AG10803 (cell line): ENCODE results near the gene FOXP1.

ENCODE experiments used
- DNase-seq: peaks from one replicate; pipeline ENCODE4 v3.0.0; 2010; ENCODE audit warnings: low read depth
- H3K4me3 ChIP-seq: 2 replicates; pipeline ENCODE4 v1.5.1; 2011; ENCODE audit warnings: mild to moderate bottlenecking, low read length, control low read depth
- TF ChIP-seq, protein P1 (sequence below): conservative IDR thresholded peaks from 2 replicates; pipeline ENCODE4 v1.5.1; 2011; ENCODE audit warnings: mild to moderate bottlenecking, low read length, control low read depth, inconsistent platforms

The FOXP1 gene

DNA sequence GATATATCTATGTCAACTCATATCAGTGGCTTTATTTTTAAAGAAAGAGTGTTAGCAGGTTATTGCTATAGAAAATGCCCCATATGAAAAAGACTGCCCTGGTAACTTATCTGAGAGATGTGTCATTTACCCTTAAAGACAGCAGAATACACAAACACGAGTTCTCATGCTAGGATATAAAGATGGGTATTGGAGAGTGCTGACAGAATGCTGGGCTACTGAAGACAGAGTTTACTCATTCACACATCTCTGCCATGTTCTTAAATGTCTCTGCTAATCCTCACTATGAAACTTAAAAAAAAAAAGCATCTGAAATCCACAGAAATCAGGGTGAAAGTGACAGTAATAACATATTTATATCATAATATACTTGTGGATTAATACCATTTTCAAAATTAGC is 126.7 kb downstream of the FOXP1 start:
- no peak for DNase-seq
- no peak overlapping the region for H3K4me3 ChIP-seq
- TF ChIP-seq, protein P1, sequence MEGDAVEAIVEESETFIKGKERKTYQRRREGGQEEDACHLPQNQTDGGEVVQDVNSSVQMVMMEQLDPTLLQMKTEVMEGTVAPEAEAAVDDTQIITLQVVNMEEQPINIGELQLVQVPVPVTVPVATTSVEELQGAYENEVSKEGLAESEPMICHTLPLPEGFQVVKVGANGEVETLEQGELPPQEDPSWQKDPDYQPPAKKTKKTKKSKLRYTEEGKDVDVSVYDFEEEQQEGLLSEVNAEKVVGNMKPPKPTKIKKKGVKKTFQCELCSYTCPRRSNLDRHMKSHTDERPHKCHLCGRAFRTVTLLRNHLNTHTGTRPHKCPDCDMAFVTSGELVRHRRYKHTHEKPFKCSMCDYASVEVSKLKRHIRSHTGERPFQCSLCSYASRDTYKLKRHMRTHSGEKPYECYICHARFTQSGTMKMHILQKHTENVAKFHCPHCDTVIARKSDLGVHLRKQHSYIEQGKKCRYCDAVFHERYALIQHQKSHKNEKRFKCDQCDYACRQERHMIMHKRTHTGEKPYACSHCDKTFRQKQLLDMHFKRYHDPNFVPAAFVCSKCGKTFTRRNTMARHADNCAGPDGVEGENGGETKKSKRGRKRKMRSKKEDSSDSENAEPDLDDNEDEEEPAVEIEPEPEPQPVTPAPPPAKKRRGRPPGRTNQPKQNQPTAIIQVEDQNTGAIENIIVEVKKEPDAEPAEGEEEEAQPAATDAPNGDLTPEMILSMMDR, result no peak

DNA sequence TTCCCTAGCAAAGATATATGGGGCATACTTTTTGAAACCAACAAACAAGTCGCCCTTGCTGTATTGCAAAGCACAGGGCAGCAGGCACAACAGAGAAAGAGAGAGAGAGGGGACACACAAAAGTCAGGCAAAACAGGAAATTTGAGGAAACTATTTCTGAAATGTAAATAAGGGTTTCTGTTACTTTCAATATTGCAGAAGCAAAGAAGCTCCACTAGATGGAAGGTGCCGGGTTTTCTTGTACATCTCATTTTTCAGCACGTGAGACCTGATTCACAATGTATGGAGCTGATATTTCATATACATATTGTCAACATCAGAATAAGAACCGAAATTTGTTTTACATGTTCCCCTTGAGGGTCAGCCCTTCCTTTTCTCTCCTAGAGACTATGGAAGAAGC is 127.4 kb downstream of the FOXP1 start:
- TF ChIP-seq, protein P1, result peak; percentile 28; the same call in 1 of the 2 replicates
- DNase-seq, result peak; percentile 21
- no peak overlapping the region for H3K4me3 ChIP-seq

DNA sequence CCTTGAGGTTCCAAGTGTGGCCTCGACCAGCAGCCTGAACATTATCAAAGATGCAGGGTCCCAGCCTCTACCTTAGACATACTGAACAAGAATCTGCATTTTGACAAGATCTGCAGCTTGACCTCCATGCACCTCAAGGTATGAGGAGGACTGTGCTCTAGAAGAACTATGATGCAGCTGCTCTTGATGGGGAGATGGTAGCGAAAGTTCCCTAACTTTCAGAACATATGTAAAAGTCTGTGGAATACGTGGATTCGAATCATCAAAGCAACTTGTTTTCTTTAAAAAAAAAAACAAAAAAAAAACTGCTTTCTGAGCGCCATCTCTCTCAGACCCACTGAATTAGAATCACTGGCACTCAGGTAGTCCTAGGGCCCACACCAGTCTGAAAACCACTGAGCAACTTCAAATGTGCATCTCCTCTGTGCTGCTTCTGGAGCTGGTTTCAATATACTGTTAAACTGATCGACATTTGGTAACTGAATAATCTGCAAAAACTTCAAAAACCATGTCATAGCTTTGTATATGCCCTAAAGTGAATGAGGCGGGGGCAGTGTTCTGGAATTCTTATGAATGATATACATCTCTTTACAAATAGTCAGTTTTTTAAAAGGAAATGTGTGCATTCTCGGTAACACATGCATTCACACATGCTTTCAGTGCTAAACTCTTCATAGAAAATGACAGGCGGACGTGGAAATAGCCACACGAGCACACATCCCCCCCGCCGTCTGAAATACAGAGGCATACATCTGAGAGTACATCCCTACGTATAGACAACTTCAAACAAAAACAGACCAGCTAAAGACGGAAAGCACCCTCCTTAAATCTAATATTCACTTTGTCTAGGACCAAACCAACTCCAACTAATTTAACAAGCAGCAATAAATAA is 128.8 kb downstream of the FOXP1 start:
- DNase-seq, result no peak
- H3K4me3 ChIP-seq, result no peak overlapping the region
- TF ChIP-seq, protein P1, result no peak

DNA sequence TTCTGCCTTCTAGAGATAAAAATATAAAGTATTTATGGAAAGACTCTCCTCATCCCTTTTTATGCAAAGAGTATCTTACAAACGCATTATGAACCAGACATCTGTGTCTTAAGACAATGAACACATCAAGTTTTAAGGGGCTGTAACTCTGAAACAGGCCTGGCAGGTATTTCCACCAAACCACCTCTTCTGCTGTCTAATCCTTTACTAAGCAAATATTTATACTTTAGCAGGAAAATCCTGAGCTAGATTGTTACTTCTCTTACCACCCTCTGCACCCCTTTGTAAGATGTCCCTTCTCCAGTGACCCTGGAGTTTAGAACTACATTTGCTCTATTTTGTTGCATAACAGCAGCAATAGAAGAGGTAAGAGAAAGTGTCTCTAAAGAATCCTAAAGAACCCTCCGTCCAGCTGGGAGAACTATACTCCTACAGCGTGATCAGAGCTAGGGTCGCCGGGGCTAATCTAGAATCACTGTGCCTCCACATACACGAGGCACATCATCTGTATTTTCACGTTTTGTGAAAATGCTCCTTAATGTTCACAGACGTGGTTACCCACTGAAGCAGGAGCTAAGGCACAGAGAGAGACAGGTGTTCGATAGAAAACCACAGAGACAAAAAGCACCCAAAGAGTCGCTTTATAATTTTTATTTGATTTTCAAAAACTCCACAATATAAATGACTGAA is 129.6 kb downstream of the FOXP1 start:
- no peak overlapping the region for H3K4me3 ChIP-seq
- no peak for DNase-seq
- TF ChIP-seq, protein P1, result no peak

DNA sequence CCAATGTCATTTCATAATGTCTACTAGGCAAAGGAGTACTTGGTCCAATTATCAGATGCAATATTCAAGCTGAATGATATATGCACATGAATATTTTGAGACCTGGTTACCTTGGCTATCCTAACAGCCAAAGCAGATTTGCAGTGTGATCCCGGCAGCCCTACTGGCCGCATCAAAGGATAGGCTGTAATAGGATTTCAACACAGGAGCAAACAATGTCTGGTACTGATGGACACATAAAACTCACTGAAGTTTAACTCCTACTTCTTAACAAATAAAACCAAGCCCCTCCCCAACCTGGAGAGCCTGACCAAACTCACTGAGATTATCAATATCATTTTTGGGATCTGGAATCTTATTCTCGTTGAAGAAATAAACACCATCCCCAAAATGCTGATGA is 130.2 kb downstream of the FOXP1 start:
- H3K4me3 ChIP-seq, result no peak overlapping the region
- DNase-seq, result no peak
- TF ChIP-seq, protein P1, result no peak

DNA sequence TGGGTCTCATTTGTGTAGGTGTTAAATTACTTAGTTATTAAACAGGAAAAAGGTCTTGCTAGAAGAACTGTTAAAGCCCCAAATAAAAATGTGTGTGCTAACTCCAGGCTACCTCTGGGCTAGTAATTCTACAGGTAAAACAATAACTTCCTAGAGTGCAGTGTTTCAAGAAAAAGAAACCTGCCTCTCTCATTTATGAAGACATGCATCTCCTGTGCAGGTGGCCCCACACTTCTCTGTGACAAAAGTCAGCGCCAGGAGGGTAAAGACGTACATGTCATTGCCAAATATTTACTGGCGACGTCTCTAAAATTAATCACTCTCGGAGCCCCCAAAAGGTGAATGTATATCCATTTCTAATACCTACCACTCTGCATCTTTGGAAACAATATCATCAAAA is 131.7 kb downstream of the FOXP1 start:
- no peak overlapping the region for H3K4me3 ChIP-seq
- no peak for DNase-seq
- TF ChIP-seq, protein P1, result no peak
